Esophagus muscularis mucosa (tissue), 3 donors: ENCODE results near the gene HEATR5A.

Experiments used
- POLR2A ChIP-seq: fragments of 450-650 bp; IDR thresholded peaks from one replicate; pipeline ENCODE4 v1.6.1; 2017; ENCODE audit warnings: antibody characterized with exemption, moderate library complexity, mild to moderate bottlenecking, low read depth
- POLR2AphosphoS5 ChIP-seq, 2 donors: sonication (generic); formaldehyde crosslinking; IDR thresholded peaks; one replicate each; pipeline ENCODE4 v1.6.1; 2017; ENCODE audit warnings: antibody characterized with exemption in 2 of 2
- TF ChIP-seq, protein P1 (sequence below), 3 experiments: fragments of 200-600 bp in 2 of 3; fragments of 450-650 bp in 1 of 3; sonication (generic) in 2 of 3; IDR thresholded peaks; one replicate each; pipeline ENCODE4 v1.5.1; 2017 to 2019; ENCODE audit warnings: antibody characterized with exemption in 3 of 3, mild to moderate bottlenecking in 2 of 3, moderate library complexity in 1 of 3

DNA sequence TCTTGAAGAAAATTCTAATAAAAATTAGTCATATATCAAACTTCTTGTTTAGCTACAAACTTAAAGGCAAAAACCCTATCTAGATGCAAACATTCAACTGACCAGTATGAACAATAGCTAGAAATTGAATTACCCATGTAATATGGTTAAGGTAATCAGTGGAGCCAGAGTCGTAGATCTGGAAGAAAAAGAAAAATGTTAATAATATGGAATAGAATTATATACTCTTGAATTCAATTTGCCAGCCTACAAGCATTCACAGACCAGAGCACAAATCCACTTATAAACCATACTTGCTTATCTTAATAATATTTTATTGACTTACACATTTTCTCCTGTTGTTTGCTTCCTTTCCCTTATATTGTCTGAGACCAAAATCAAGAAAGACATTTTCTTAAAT, 7.7 kb upstream of the HEATR5A start:
- TF ChIP-seq, protein P1, sequence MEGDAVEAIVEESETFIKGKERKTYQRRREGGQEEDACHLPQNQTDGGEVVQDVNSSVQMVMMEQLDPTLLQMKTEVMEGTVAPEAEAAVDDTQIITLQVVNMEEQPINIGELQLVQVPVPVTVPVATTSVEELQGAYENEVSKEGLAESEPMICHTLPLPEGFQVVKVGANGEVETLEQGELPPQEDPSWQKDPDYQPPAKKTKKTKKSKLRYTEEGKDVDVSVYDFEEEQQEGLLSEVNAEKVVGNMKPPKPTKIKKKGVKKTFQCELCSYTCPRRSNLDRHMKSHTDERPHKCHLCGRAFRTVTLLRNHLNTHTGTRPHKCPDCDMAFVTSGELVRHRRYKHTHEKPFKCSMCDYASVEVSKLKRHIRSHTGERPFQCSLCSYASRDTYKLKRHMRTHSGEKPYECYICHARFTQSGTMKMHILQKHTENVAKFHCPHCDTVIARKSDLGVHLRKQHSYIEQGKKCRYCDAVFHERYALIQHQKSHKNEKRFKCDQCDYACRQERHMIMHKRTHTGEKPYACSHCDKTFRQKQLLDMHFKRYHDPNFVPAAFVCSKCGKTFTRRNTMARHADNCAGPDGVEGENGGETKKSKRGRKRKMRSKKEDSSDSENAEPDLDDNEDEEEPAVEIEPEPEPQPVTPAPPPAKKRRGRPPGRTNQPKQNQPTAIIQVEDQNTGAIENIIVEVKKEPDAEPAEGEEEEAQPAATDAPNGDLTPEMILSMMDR (IDR thresholded peaks at IDR 0.05): no peak
- TF ChIP-seq POLR2A (no peak), POLR2AphosphoS5 (IDR thresholded peaks at IDR 0.05) (no peak)
